HG02798 (cell line): Measurements from ENCODE around the gene C1orf50.
"Not testable (repeated sequence)": the region's sequence is repeated elsewhere in the genome, so short reads cannot be mapped to it uniquely, and the experiment has no call there.

Experiments
- ATAC-seq: cut with Tn5 transposase; IDR thresholded peaks from one replicate; pipeline ENCODE4 v1.9.1; 2021; ENCODE audit warnings: mild to moderate bottlenecking; ENCODE audit not compliant: unreplicated experiment, poor library complexity

Gene C1orf50

GRCh38 chr1:42766741-42767509 lies at the start of gene C1orf50, which contains the start of gene P3H1:
TSS of gene C1orf50 (plus strand) at chr1:42767249. CDS start at chr1:42767312, 63 bp downstream.
TSS of gene P3H1 (minus strand) at chr1:42767028. CDS start at chr1:42766971, 57 bp downstream.
- peak; percentile 94 for ATAC-seq

GRCh38 chr1:42720868-42721267 lies 46.2 kb upstream of the C1orf50 start:
- no peak for ATAC-seq

DNA sequence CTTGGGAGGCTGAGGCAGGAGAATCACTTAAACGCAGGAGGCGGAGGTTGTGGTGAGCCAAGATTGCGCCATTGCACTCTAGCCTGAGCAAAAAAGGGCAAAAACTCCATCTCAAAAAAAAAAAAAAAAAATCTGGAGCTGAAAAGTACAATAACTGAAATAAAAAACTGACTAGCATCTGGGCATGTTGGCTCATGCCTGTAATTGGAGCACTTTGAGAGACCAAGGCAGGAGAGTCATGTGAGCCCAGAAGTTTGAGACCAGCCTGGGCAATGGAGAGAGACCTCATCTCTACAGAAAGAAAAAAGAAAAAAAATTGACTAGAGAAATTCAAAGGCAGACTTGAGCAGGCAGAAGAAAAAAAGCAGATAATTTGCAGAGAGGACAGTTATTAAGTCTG lies 45.1 kb upstream of the C1orf50 start:
- no peak for ATAC-seq

GRCh38 chr1:42722403-42722802 lies 44.6 kb upstream of the C1orf50 start:
- not testable (repeated sequence) for ATAC-seq

DNA sequence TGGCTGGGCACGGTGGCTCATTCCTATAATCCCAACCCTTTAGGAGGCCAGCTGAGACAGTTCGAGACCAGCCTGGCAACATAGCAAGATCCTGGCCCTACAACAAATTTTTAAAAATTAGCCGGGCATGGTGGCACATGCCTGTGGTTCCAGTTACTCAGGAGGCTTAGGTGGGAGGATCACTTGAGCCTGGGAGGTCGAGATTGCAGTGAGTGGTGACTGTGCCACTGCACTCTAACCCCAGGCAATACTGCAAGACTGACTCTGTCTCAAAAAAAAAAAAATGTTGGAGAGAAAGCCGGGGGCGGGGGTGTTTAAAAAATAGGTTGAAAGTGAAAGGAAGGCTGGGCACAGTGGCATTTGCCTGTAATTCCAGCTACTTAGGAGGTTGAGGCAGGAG lies 43.5 kb upstream of the C1orf50 start:
- ATAC-seq: no peak

- ATAC-seq: not testable (repeated sequence)
Observed at GRCh38 chr1:42725820-42726219, 41.2 kb upstream of the C1orf50 start.

DNA sequence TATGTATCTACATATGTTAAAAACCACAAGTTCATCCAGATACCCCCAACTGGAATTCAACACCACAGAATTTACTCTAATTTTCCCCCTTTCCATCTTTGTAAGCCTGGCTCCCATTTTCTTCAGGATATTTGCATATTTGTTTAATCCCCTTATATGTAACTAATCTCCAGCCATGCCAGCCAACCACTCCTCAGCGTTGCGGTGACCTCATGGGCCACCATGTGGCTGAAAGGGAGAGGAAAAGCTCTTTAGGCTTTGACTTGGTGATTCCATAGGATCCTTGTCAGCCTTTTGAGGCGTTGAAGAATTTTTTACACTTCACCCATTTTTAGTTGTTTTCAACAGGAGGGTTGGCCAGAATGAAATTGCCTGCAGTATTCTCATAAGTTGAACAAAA lies 37.0 kb upstream of the C1orf50 start:
- no peak for ATAC-seq

DNA sequence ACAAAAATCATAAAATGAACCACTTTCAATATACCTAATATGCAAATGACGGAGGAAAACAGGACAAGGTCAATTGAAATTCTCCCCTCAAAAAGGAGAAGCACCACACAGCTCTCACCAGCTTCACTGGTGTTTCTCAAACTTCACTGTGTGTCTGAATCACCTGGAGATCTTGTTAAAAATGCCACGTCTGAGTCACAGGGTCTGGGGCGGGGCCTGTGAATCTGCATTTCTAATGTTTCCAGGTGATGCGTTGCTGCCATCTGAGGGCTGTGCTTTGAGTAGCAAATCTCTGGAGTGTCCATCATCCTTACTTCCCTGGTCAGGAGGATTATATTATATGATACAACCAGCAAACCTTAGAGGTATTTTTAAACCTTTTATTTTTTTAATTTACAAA lies 36.1 kb upstream of the C1orf50 start:
- no peak for ATAC-seq

DNA sequence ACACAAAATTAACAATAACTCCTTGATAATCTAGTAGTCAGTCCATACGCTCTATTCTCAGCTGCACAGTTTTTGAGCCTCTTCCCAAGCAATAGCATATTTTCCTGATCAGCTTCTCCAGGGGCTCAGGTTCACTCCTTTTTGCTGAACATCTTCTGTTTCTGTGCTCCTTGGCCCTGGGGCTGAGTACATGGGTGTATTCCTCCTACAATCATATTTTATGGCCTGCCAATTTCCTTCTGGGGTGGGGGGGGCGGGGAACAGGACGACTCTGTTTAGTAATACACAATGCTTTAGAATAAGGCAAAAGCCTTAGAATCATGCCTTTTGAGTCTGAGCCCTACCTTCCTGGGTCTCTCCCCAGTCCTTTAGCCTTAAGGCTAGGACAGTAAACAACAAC lies 35.5 kb upstream of the C1orf50 start:
- no peak for ATAC-seq

GRCh38 chr1:42732126-42732680 lies 34.8 kb upstream of the C1orf50 start:
- no peak for ATAC-seq

GRCh38 chr1:42733415-42734200 lies 33.4 kb upstream of the C1orf50 start:
- no peak for ATAC-seq

GRCh38 chr1:42734201-42735035 lies 32.6 kb upstream of the C1orf50 start:
- ATAC-seq: no peak

DNA sequence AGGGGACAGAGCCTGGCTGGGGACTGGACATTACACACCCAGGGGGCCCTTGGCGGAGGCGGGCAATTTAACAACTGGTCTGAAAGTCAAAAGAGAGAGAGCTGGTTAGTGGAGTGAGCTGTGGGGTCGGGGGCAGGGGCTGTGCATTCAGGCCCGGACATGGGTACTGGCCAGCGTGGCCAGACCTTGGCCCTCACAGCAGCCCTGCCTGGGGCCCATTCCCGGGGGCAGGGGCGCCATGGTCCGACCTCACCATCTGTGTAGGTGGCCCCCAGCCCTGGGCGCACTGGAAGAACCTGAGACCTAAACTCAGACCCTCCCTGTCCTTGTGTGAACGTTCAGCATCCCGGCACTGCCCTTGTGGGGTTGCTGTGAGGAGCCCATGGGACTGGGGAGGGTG lies 32.0 kb upstream of the C1orf50 start:
- ATAC-seq: no peak

DNA sequence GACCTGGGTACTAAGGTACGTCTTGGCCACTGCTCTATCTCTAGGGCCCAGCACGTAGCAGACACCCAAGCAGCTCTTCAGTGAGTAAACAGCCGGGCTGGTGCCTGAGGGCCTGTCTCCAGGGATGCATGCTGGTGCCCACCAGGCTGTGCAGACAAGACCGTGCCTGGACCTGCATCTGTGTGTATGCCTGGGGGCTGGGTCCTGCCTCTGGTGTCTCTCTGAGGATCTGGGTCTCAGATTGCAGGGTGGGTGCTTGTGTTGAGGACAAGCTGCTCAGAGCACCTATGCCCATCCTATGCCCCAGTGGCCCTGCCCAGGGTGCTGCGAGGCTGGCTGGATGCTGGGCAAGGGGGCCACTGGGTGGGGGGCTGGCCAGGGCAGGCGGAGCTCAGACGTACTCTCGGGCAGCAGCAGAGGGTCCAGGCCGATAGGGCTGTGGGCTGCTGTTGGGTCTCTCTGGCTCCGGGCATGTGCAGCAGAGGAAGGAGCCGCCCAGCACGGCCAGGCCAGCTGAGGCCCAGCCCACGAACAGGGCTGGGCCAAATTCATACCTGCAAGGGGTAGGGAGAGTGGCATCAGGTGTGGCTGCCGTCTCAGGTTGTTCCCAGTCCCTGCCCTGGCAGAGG lies 31.5 kb upstream of the C1orf50 start:
- ATAC-seq: no peak

- ATAC-seq: no peak
Observed at GRCh38 chr1:42736152-42736551, 30.9 kb upstream of the C1orf50 start.

- no peak for ATAC-seq
Observed at GRCh38 chr1:42736571-42737200, 30.4 kb upstream of the C1orf50 start.

DNA sequence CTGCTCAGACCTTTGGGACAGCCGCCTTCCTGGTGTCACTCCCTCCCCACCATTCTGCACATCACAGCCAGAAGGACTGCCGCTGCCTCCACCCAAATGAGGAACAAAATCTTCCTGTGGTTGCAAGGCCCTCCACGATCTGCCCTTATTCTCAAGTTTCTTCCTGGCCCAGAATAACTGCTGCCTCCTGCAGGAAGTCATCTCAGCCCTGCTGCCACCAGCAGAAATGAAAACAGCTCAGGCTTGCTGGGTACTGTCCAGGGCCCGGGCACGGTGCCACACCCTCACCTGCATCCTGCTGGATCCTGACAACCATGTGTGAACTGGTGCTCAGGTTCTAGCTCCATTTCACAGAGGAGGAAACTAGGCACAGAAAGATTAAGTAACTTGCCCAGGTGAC lies 29.8 kb upstream of the C1orf50 start:
- no peak for ATAC-seq

DNA sequence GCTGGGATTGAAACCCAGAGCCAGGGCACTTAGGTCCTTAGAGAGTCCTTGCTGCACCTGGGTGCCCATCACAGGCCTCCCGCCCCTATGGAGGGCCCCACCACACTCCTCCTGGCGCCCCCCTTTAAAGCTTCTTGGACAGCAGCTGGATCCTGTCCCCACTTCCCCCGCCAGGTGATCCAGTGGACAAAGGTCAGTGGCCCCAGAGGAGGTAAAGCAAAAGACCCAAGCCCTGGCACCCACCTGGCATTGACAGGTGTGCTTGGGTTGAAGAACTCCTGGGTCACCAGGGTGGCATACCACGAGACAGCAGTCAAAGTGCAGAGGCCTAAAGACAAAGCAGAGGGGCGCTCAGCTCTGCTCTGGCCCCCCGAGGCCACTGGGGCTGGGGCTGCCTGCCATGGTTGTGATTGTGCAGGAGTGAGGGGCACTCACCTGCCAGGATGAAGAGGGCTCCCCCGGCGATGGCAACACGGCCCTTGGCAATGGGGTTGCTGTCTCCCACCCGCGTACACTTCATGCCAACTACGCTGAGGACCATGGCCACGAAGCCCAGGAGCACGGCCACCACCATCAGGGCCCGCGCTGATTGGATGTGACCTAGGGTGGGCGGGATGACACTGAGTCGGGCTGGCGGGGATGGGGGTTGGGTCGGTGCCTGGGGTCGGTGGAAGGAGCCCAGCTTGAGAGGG lies 28.9 kb upstream of the C1orf50 start:
- no peak for ATAC-seq

GRCh38 chr1:42738678-42739226 lies 28.3 kb upstream of the C1orf50 start:
- ATAC-seq: no peak
